GM23338 (cell line): Measurements from ENCODE around the gene PTPRR. TPM values are rescaled to one million over a fixed set of nuclear protein-coding genes. Genes with fewer than 3 reads are reported as not detected.

Experiments used
- ATAC-seq: fragments of 200-7000 bp; cut with Tn5 transposase; 3 replicates; pipeline ENCODE4 v1.9.1; 2020
- DNase-seq: peaks from one replicate; pipeline ENCODE4 v3.0.0-alpha.2; 2015; ENCODE audit warnings: low spot score
- H2AFZ ChIP-seq: fragments of 200-600 bp; sonication (generic); 2 replicates; pipeline ENCODE4 v1.8.0; 2016; ENCODE audit warnings: antibody characterized with exemption, mild to moderate bottlenecking, moderate library complexity
- H3F3A ChIP-seq: fragments of 200-600 bp; sonication (generic); replicated peaks from 2 replicates; pipeline ENCODE4 v1.8.0; 2017; ENCODE audit warnings: antibody characterized with exemption, mixed run types, low read depth
- H3K27ac ChIP-seq: fragments of 200-600 bp; sonication (generic); 2 replicates; pipeline ENCODE4 v1.6.1; 2016; ENCODE audit warnings: low read depth
- H3K27me3 ChIP-seq: fragments of 200-600 bp; sonication (generic); 2 replicates; pipeline ENCODE4 v1.8.0; 2016; ENCODE audit warnings: mild to moderate bottlenecking, mixed run types, moderate library complexity; ENCODE audit not compliant: insufficient read depth
- H3K36me3 ChIP-seq: fragments of 200-600 bp; sonication (generic); 2 replicates; pipeline ENCODE4 v1.8.0; 2016; ENCODE audit warnings: mild to moderate bottlenecking; ENCODE audit not compliant: insufficient read depth
- H3K4me1 ChIP-seq: fragments of 200-600 bp; sonication (generic); 2 replicates; pipeline ENCODE4 v1.8.0; 2016; ENCODE audit warnings: mild to moderate bottlenecking, moderate library complexity; ENCODE audit not compliant: insufficient read depth
- H3K4me2 ChIP-seq: fragments of 200-600 bp; sonication (generic); 2 replicates; pipeline ENCODE4 v1.7.1; 2017; ENCODE audit warnings: mixed run types
- H3K4me3 ChIP-seq: fragments of 200-600 bp; sonication (generic); 2 replicates; pipeline ENCODE4 v1.6.1; 2016; ENCODE audit warnings: mixed run types
- H3K79me2 ChIP-seq: fragments of 200-600 bp; sonication (generic); replicated peaks from 2 replicates; pipeline ENCODE4 v1.8.0; 2017; ENCODE audit warnings: mild to moderate bottlenecking; ENCODE audit not compliant: insufficient read depth
- H3K9me2 ChIP-seq: fragments of 200-600 bp; sonication (generic); 2 replicates; pipeline ENCODE4 v1.8.0; 2017; ENCODE audit not compliant: insufficient read depth
- H4K20me1 ChIP-seq: fragments of 200-600 bp; sonication (generic); replicated peaks from 2 replicates; pipeline ENCODE4 v1.8.0; 2017; ENCODE audit warnings: mild to moderate bottlenecking; ENCODE audit not compliant: insufficient read depth
- H3K27ac Mint-ChIP-seq: 2 replicates; pipeline ENCODE4 v1.8.0; 2020; ENCODE audit warnings: inconsistent platforms, mild to moderate bottlenecking, moderate library complexity, mixed read lengths
- H3K27me3 Mint-ChIP-seq: 3 replicates; pipeline ENCODE4 v1.8.0; 2022; ENCODE audit warnings: low read depth, mild to moderate bottlenecking, moderate library complexity, mixed read lengths, inconsistent platforms; ENCODE audit not compliant: insufficient read depth, poor library complexity
- H3K36me3 Mint-ChIP-seq: 3 replicates; pipeline ENCODE4 v1.8.0; 2021; ENCODE audit warnings: low read depth, mild to moderate bottlenecking, inconsistent platforms, moderate library complexity, mixed read lengths
- H3K4me1 Mint-ChIP-seq: 3 replicates; pipeline ENCODE4 v1.8.0; 2020; ENCODE audit warnings: mild to moderate bottlenecking, inconsistent platforms, mixed read lengths
- H3K4me3 Mint-ChIP-seq: 3 replicates; pipeline ENCODE4 v1.8.0; 2021; ENCODE audit warnings: moderate library complexity, mild to moderate bottlenecking, inconsistent platforms, mixed read lengths
- H3K9me3 Mint-ChIP-seq: 3 replicates; pipeline ENCODE4 v1.8.0; 2020; ENCODE audit warnings: moderate library complexity, mild to moderate bottlenecking, inconsistent platforms, mixed read lengths
- CREB1 ChIP-seq: fragments of 250-450 bp; sonication (Bioruptor Pico); IDR thresholded peaks from 2 replicates; pipeline ENCODE4 v1.5.0; 2020; ENCODE audit warnings: low read depth, mild to moderate bottlenecking, moderate library complexity
- JUNB ChIP-seq: IDR thresholded peaks from one replicate; pipeline ENCODE4 v1.6.1; 2016; ENCODE audit warnings: antibody characterized with exemption; ENCODE audit not compliant: unreplicated experiment
- STAT1 ChIP-seq: IDR thresholded peaks from one replicate; pipeline ENCODE4 v1.6.1; 2016; ENCODE audit warnings: antibody characterized with exemption; ENCODE audit not compliant: unreplicated experiment
- polyA plus RNA-seq: library from polyadenylated mRNA; unstranded; fragments of >200 nt; fragmentation: Nextera tagmentation; extraction: Ambion mirVana; gene quantifications from 2 replicates; pipeline ENCODE4 v1.2.1, GENCODE V29; 2016
- total RNA-seq: library from RNA; depleted of rRNA; stranded (reverse); fragments of >200 nt; shearing (Covaris generic); gene quantifications from 2 replicates; pipeline ENCODE4 v1.2.3, GENCODE V29; 2014
- TF ChIP-seq, protein P1 (sequence below): fragments of 250-450 bp; sonication (Bioruptor Pico); IDR thresholded peaks from 2 replicates; pipeline ENCODE4 v1.5.0; 2020; ENCODE audit warnings: mild to moderate bottlenecking, moderate library complexity
- TF ChIP-seq, protein P2 (sequence below), 2 experiments: fragments of 200-600 bp in 1 of 2; sonication (generic) in 1 of 2; conservative IDR thresholded peaks; 2 replicates each; pipeline versions ENCODE4 v1.5.1 to v1.6.1; 2016 to 2017; ENCODE audit warnings: antibody characterized with exemption in 2 of 2, low read depth in 2 of 2, mild to moderate bottlenecking in 2 of 2, moderate library complexity in 1 of 2

The PTPRR gene
- total and polyA plus RNA-seq, 2 experiments from 2014 or later, result 0.26 to 0.76 TPM

DNA sequence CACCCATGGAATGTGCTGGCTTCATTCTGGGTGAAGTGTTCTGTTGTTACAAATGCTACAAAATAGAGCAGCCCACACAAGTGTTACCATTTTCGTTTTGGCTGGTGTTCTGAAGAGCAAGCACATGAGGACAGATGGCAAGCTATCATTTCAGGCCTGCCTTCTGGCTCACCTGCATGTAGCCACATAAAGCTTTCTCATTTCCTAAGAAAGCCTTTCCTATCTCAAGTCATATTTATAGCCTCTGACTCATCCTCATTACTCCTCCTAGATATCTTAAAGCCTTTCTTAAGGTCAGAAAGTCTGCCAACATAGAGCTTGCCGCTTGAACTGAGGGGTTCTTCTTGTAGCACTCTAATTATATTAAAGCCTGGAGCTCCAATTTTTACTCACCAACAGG is 89.0 kb downstream of the PTPRR start:
- no peaks in the 10 kb centered on the region for H3K27me3 Mint-ChIP-seq
- no peaks in the 10 kb centered on the region for H3K9me2 ChIP-seq
- H3K4me2 ChIP-seq, result no peak overlapping the region
- ATAC-seq (no peak), DNase-seq (no peak)
- H3K4me1 ChIP-seq, result no peaks in the 10 kb centered on the region
- H3K27ac ChIP-seq, result no peak overlapping the region
- no peaks in the 10 kb centered on the region for H3K27me3 ChIP-seq
- no peaks in the 10 kb centered on the region for H3K36me3 Mint-ChIP-seq
- no peak overlapping the region for H3K4me3 ChIP-seq
- TF ChIP-seq, protein P1, sequence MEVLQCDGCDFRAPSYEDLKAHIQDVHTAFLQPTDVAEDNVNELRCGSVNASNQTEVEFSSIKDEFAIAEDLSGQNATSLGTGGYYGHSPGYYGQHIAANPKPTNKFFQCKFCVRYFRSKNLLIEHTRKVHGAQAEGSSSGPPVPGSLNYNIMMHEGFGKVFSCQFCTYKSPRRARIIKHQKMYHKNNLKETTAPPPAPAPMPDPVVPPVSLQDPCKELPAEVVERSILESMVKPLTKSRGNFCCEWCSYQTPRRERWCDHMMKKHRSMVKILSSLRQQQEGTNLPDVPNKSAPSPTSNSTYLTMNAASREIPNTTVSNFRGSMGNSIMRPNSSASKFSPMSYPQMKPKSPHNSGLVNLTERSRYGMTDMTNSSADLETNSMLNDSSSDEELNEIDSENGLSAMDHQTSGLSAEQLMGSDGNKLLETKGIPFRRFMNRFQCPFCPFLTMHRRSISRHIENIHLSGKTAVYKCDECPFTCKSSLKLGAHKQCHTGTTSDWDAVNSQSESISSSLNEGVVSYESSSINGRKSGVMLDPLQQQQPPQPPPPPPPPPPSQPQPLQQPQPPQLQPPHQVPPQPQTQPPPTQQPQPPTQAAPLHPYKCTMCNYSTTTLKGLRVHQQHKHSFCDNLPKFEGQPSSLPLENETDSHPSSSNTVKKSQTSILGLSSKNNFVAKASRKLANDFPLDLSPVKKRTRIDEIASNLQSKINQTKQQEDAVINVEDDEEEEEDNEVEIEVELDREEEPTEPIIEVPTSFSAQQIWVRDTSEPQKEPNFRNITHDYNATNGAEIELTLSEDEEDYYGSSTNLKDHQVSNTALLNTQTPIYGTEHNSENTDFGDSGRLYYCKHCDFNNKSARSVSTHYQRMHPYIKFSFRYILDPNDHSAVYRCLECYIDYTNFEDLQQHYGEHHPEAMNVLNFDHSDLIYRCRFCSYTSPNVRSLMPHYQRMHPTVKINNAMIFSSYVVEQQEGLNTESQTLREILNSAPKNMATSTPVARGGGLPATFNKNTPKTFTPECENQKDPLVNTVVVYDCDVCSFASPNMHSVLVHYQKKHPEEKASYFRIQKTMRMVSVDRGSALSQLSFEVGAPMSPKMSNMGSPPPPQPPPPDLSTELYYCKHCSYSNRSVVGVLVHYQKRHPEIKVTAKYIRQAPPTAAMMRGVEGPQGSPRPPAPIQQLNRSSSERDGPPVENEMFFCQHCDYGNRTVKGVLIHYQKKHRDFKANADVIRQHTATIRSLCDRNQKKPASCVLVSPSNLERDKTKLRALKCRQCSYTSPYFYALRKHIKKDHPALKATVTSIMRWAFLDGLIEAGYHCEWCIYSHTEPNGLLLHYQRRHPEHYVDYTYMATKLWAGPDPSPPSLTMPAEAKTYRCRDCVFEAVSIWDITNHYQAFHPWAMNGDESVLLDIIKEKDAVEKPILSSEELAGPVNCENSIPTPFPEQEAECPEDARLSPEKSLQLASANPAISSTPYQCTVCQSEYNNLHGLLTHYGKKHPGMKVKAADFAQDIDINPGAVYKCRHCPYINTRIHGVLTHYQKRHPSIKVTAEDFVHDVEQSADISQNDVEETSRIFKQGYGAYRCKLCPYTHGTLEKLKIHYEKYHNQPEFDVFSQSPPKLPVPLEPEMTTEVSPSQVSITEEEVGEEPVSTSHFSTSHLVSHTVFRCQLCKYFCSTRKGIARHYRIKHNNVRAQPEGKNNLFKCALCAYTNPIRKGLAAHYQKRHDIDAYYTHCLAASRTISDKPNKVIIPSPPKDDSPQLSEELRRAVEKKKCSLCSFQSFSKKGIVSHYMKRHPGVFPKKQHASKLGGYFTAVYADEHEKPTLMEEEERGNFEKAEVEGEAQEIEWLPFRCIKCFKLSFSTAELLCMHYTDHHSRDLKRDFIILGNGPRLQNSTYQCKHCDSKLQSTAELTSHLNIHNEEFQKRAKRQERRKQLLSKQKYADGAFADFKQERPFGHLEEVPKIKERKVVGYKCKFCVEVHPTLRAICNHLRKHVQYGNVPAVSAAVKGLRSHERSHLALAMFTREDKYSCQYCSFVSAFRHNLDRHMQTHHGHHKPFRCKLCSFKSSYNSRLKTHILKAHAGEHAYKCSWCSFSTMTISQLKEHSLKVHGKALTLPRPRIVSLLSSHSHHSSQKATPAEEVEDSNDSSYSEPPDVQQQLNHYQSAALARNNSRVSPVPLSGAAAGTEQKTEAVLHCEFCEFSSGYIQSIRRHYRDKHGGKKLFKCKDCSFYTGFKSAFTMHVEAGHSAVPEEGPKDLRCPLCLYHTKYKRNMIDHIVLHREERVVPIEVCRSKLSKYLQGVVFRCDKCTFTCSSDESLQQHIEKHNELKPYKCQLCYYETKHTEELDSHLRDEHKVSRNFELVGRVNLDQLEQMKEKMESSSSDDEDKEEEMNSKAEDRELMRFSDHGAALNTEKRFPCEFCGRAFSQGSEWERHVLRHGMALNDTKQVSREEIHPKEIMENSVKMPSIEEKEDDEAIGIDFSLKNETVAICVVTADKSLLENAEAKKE (CRISPR knock-in tag), result no peak
- TF ChIP-seq JUNB, result no peak
- TF ChIP-seq CREB1, result no peak
- TF ChIP-seq, protein P2, sequence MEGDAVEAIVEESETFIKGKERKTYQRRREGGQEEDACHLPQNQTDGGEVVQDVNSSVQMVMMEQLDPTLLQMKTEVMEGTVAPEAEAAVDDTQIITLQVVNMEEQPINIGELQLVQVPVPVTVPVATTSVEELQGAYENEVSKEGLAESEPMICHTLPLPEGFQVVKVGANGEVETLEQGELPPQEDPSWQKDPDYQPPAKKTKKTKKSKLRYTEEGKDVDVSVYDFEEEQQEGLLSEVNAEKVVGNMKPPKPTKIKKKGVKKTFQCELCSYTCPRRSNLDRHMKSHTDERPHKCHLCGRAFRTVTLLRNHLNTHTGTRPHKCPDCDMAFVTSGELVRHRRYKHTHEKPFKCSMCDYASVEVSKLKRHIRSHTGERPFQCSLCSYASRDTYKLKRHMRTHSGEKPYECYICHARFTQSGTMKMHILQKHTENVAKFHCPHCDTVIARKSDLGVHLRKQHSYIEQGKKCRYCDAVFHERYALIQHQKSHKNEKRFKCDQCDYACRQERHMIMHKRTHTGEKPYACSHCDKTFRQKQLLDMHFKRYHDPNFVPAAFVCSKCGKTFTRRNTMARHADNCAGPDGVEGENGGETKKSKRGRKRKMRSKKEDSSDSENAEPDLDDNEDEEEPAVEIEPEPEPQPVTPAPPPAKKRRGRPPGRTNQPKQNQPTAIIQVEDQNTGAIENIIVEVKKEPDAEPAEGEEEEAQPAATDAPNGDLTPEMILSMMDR (conservative IDR thresholded peaks at IDR 0.05; ENCODE audit: low read depth in 2 of 2), result no peak
- no peak for TF ChIP-seq STAT1
- no peaks in the 10 kb centered on the region for H3F3A ChIP-seq
- no peaks in the 10 kb centered on the region; the same call in 2 of the 3 replicates for H3K4me1 Mint-ChIP-seq
- no peak overlapping the region for H3K4me3 Mint-ChIP-seq
- H2AFZ ChIP-seq, result 0 out of 2 replicates have a peak overlapping the region, but pooled peaks have one; percentile 23
- H3K27ac Mint-ChIP-seq, result no peak overlapping the region
- H3K36me3 ChIP-seq, result no peaks in the 10 kb centered on the region
- H4K20me1 ChIP-seq, result no peaks in the 10 kb centered on the region
- H3K79me2 ChIP-seq, result no peaks in the 10 kb centered on the region
- H3K9me3 Mint-ChIP-seq, result no peaks in the 10 kb centered on the region
